H1 (cell line): Measurements from ENCODE around the gene MARVELD2. TPM values are rescaled to one million over a fixed set of nuclear protein-coding genes. Genes with fewer than 3 reads are reported as not detected.

Source experiments
- EGR1 ChIP-seq: IDR thresholded peaks from 2 replicates; pipeline ENCODE4 v1.6.1; 2011; ENCODE audit warnings: low read depth, low read length, borderline replicate concordance
- NANOG ChIP-seq: IDR thresholded peaks from 2 replicates; pipeline ENCODE4 v1.6.1; 2011; ENCODE audit warnings: low read length, low read depth, mild to moderate bottlenecking, inconsistent platforms; ENCODE audit not compliant: insufficient read depth, poor library complexity, severe bottlenecking
- TAF1 ChIP-seq: IDR thresholded peaks from 2 replicates; pipeline ENCODE4 v1.6.1; 2011; ENCODE audit warnings: mild to moderate bottlenecking, low read depth, low read length
- polyA plus RNA-seq, 7 experiments: library from polyadenylated mRNA; depleted of rRNA in 3 of 7; stranded (reverse) in 5 of 7; unstranded in 2 of 7; fragments of >200 nt in 5 of 7; fragments of 200-250 nt in 2 of 7; gene quantifications; 1 replicate in 5 of 7; 2 replicates in 1 of 7; 4 replicates in 1 of 7; pipeline versions ENCODE4 v1.2.1 to v1.2.3, GENCODE V29; 2011 to 2013; ENCODE audit warnings: missing spikeins in 2 of 7, mixed read lengths in 2 of 7
- total RNA-seq: library from RNA; stranded (reverse); fragmentation: NEBNext Ultra II Directional; extraction: Animal tissue kit (Norgen Biotek cat#: 25700); gene quantifications from 2 replicates; pipeline ENCODE4 v1.2.1, GENCODE V29; 2021

The MARVELD2 gene
- total and polyA plus RNA-seq, 2 of the 8 experiments (the other 6 are each of a cell fraction or from before 2014, with no cell fraction given): 18.7 to 31.0 TPM

GRCh38 chr5:69404659-69405330 is 10.1 kb upstream of the MARVELD2 start (continued):
- TF ChIP-seq TAF1: no peak
- no peak for TF ChIP-seq NANOG
- no peak for TF ChIP-seq EGR1
